Kidney (tissue), 14 donors: ENCODE results near the gene DLGAP3. TPM values are rescaled to one million over a fixed set of nuclear protein-coding genes. Genes with fewer than 3 reads are reported as not detected.

Experiments used
- DNase-seq, 5 donors: peaks; one replicate each; pipeline ENCODE4 v3.0.0-alpha.2; 2013 to 2020
- FAIRE-seq: peaks from 2 replicates; lab custom pipeline; 2012; peaks lifted over from hg19 to GRCh38; lab: Jason Lieb, UNC
- H3K27ac ChIP-seq, 2 donors: one replicate each; pipeline ENCODE4 v1.7.0; 2013; ENCODE audit warnings: low read depth in 2 of 2, low read length in 2 of 2, inconsistent platforms in 1 of 2
- H3K27me3 ChIP-seq: one replicate; pipeline ENCODE4 v1.7.1; 2013; ENCODE audit warnings: low read length, inconsistent platforms; ENCODE audit not compliant: control insufficient read depth, insufficient read depth
- H3K36me3 ChIP-seq, 3 donors: one replicate each; pipeline versions ENCODE4 v1.7.0 to v1.7.1; 2013; ENCODE audit warnings: low read length in 3 of 3, control low read depth in 1 of 3, inconsistent platforms in 1 of 3; ENCODE audit not compliant: insufficient read depth in 3 of 3, control insufficient read depth in 2 of 3
- H3K4me1 ChIP-seq, 3 donors: one replicate each; pipeline versions ENCODE4 v1.7.0 to v1.7.1; 2013; ENCODE audit warnings: low read length in 3 of 3, inconsistent platforms in 1 of 3, low read depth in 1 of 3; ENCODE audit not compliant: control insufficient read depth in 2 of 3, insufficient read depth in 2 of 3
- H3K4me3 ChIP-seq, 3 donors: one replicate each; pipeline versions ENCODE4 v1.7.0 to v1.8.1; 2013; ENCODE audit warnings: low read length in 3 of 3, control low read depth in 1 of 3, inconsistent platforms in 1 of 3
- H3K9ac ChIP-seq, 3 donors: one replicate each; pipeline versions ENCODE4 v1.7.0 to v1.7.1; 2013; ENCODE audit warnings: low read length in 3 of 3, control low read depth in 1 of 3, inconsistent platforms in 1 of 3
- H3K9me3 ChIP-seq, 3 donors: one replicate each; pipeline versions ENCODE4 v1.7.0 to v1.7.1; 2013; ENCODE audit warnings: low read length in 3 of 3, control low read depth in 1 of 3, inconsistent platforms in 1 of 3; ENCODE audit not compliant: control insufficient read depth in 2 of 3, insufficient read depth in 1 of 3
- intact Hi-C: fragments of 100-400 bp; cut with DNase I; formaldehyde crosslinking; loops from one replicate; pipeline ENCODE4 v1.11.1; 2022
- polyA plus RNA-seq: library from polyadenylated mRNA; stranded (reverse); fragments of 350-450 nt; fragmentation: Illumina TruSeq; extraction: RNeasy Lipid Tissue Mini Kit (QIAGEN cat#74804); gene quantifications from one replicate; pipeline ENCODE4 v1.2.3, GENCODE V29; 2014; ENCODE audit warnings: low read depth, low replicate concordance; ENCODE audit not compliant: insufficient read depth
- total RNA-seq: library from RNA; stranded (reverse); fragmentation: NEBNext Ultra II Directional; extraction: Animal tissue kit (Norgen Biotek cat#: 25700); gene quantifications from one replicate; pipeline ENCODE4 v1.2.1, GENCODE V29; 2021
- TF ChIP-seq, protein P1 (sequence below): IDR thresholded peaks from 3 replicates; pipeline ENCODE4 v1.5.1; 2012; ENCODE audit warnings: mild to moderate bottlenecking, moderate library complexity, borderline replicate concordance; ENCODE audit not compliant: insufficient read depth; ENCODE audit errors: extremely low read depth
- donor health status: control.
- donor health status: control.
- donor health status: control.
- donor health status: control.
- donor health status: control.
- donor health status: DM: yes; HTN: yes; CAD: no.
- donor health status: Normal renal cell carcinoma (clear cell type).

Gene DLGAP3
- total and polyA plus RNA-seq, 2 donors from 2014 or later, result 0.71 to 1.0 TPM

DNA sequence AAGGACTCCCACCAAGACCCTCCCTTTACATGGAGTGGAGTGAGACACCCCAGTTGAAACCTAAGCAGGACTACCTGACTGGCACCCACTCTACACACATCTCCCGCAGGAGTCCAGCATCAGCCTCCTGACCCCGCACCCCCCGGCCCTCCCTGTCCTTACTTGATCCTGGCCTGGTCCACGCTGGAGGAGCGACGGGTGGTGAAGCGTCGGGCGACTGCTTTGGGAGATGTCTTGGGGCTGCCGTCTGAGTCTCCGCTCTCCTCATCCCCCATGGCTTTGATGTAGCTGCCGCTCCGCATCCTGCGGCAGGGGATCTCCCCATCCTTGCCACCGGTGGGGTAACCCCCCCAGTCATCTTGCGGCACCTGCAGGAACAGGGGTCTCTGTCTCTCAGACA, 29.5 kb downstream of the DLGAP3 start:
- no peaks in the 10 kb centered on the region for H3K4me1 ChIP-seq
- no peaks in the 10 kb centered on the region for H3K36me3 ChIP-seq
- no peak overlapping the region for H3K4me3 ChIP-seq
- H3K9me3 ChIP-seq, result no peaks in the 10 kb centered on the region
- DNase-seq, result no peak
- H3K27me3 ChIP-seq, result no peaks in the 10 kb centered on the region
- TF ChIP-seq, protein P1, sequence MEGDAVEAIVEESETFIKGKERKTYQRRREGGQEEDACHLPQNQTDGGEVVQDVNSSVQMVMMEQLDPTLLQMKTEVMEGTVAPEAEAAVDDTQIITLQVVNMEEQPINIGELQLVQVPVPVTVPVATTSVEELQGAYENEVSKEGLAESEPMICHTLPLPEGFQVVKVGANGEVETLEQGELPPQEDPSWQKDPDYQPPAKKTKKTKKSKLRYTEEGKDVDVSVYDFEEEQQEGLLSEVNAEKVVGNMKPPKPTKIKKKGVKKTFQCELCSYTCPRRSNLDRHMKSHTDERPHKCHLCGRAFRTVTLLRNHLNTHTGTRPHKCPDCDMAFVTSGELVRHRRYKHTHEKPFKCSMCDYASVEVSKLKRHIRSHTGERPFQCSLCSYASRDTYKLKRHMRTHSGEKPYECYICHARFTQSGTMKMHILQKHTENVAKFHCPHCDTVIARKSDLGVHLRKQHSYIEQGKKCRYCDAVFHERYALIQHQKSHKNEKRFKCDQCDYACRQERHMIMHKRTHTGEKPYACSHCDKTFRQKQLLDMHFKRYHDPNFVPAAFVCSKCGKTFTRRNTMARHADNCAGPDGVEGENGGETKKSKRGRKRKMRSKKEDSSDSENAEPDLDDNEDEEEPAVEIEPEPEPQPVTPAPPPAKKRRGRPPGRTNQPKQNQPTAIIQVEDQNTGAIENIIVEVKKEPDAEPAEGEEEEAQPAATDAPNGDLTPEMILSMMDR, result no peak
- FAIRE-seq, result no peak
- no peak overlapping the region for H3K27ac ChIP-seq
- H3K9ac ChIP-seq, result no peak overlapping the region
- intact Hi-C loops, result no loop called here

DNA sequence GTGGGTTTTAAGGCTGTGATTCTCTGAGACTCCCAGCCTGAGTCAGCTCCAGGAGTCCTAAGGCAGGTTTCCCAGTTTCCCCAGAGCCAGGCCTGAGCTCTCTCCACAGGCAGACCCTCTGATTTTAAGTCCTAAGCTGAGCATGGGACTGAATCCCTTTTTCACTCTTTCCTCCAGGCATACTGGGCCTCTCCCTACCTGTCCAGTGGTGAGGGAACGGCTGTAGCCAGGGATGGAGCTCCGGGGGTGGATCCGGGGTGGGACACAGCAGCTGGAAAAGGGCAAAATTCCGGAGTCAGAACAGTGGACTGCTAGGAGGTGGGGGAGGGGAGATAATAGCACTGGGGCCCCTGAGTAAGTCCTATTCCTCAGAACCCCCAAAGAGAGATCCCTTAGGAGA, 30.0 kb downstream of the DLGAP3 start:
- Histone ChIP-seq H3K4me3 (no peak overlapping the region), H3K9ac (no peak overlapping the region), H3K9me3 (no peaks in the 10 kb centered on the region), H3K4me1 (no peaks in the 10 kb centered on the region), H3K27ac (no peak overlapping the region), H3K27me3 (no peaks in the 10 kb centered on the region), H3K36me3 (no peaks in the 10 kb centered on the region)
- DNase-seq (no peak), FAIRE-seq (no peak)
- TF ChIP-seq, protein P1, result no peak
- intact Hi-C loops, result no loop called here

DNA sequence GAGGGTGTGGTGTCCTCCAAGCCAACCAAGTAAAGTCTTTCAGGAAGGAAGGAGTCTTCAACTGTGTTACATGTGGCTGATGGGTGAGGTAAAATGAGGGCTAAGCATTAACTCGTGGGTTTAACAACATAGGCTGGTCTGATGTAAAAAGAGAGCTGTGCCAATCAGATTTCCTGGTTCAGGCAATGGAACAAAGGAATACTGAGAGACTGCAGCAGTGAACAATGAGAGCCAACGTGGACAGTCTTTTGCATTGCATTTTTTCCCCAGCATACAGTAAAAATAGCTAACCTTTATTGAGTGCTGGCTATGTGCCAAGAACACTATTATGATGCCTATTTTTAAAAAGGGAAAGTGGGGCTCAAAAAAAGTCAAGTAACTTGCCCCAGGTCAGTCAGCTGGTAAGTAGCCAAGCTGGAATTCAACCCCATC, 31.1 kb downstream of the DLGAP3 start:
- Histone ChIP-seq H3K27me3 (no peaks in the 10 kb centered on the region), H3K9me3 (no peaks in the 10 kb centered on the region), H3K4me1 (no peaks in the 10 kb centered on the region), H3K9ac (no peak overlapping the region), H3K36me3 (no peaks in the 10 kb centered on the region), H3K27ac (no peak overlapping the region), H3K4me3 (no peak overlapping the region)
- TF ChIP-seq, protein P1, result no peak
- FAIRE-seq, result no peak
- intact Hi-C loops, result no loop called here
- DNase-seq, result peak in 2 of 5 donors; percentile 24 to 30

DNA sequence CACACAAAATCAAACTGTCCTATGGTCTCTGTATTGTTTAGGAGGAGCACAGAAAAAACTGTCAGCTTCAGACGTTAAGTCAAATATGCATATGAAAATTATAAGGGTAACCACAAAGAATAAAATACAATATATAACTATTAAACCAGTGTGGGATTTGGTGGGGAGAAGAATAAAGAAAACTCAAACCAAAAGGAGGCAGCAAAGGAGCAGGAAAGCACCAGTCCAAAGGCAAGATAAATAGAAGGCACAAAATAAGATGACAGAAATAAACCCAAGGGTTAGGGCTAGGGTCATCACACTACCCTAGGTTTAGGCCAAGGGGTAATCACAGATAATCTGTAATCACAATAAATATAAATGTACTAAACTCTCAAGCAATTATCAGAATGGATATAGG, 32.8 kb downstream of the DLGAP3 start:
- FAIRE-seq (no peak), DNase-seq (no peak)
- intact Hi-C loops, result no loop called here
- no peaks in the 10 kb centered on the region for H3K27me3 ChIP-seq
- H3K36me3 ChIP-seq, result no peaks in the 10 kb centered on the region
- TF ChIP-seq, protein P1, result no peak
- no peak overlapping the region for H3K4me3 ChIP-seq
- no peaks in the 10 kb centered on the region for H3K4me1 ChIP-seq
- H3K9me3 ChIP-seq, result no peaks in the 10 kb centered on the region
- H3K27ac ChIP-seq, result no peak overlapping the region
- H3K9ac ChIP-seq, result no peak overlapping the region
